Spleen (tissue), 7 donors: ENCODE data around the gene OBP2A.
"Not testable (repeated sequence)": the region's sequence is repeated elsewhere in the genome, so short reads cannot be mapped to it uniquely, and the experiment has no call there.

Experiments
- POLR2AphosphoS5 ChIP-seq, 3 donors: sonication (generic); formaldehyde crosslinking; IDR thresholded peaks; one replicate each; pipeline ENCODE4 v1.5.1; 2017; ENCODE audit warnings: antibody characterized with exemption in 3 of 3
- TF ChIP-seq, protein P1 (sequence below), 11 experiments: fragments of 200-600 bp in 7 of 11; fragments of 450-650 bp in 4 of 11; sonication (generic) in 4 of 11; IDR thresholded peaks in 8 of 11; conservative IDR thresholded peaks in 3 of 11; 1 replicate in 7 of 11; 2 replicates in 4 of 11; pipeline versions ENCODE4 v1.4.0 to v1.8.0; 2016 to 2021; ENCODE audit warnings: antibody characterized with exemption in 11 of 11, inconsistent platforms in 4 of 11, mild to moderate bottlenecking in 1 of 11
- donor health status: DM: no; HTN: no; CAD: no; lungs with moderate emphysema.
- donor health status: DM: no; HTN: no; CAD: no.
- donor health status: DM: no; HTN: no; CAD: no.

- TF ChIP-seq, protein P1, sequence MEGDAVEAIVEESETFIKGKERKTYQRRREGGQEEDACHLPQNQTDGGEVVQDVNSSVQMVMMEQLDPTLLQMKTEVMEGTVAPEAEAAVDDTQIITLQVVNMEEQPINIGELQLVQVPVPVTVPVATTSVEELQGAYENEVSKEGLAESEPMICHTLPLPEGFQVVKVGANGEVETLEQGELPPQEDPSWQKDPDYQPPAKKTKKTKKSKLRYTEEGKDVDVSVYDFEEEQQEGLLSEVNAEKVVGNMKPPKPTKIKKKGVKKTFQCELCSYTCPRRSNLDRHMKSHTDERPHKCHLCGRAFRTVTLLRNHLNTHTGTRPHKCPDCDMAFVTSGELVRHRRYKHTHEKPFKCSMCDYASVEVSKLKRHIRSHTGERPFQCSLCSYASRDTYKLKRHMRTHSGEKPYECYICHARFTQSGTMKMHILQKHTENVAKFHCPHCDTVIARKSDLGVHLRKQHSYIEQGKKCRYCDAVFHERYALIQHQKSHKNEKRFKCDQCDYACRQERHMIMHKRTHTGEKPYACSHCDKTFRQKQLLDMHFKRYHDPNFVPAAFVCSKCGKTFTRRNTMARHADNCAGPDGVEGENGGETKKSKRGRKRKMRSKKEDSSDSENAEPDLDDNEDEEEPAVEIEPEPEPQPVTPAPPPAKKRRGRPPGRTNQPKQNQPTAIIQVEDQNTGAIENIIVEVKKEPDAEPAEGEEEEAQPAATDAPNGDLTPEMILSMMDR (IDR thresholded peaks at IDR 0.05 in 8 of 11, conservative IDR thresholded peaks at IDR 0.05 in 3 of 11) = not testable (repeated sequence)
- not testable (repeated sequence) for TF ChIP-seq POLR2AphosphoS5 (IDR thresholded peaks at IDR 0.05)
Measured at GRCh38 chr9:135534192-135534711, 11.7 kb upstream of the OBP2A start.
